Sigmoid colon (tissue), 3 donors: ENCODE data around the gene PCCB.

Source experiments
- CTCF ChIP-seq, 4 experiments: fragments of 450-650 bp in 3 of 4; fragments of 200-600 bp in 1 of 4; IDR thresholded peaks; one replicate each; pipeline ENCODE4 v1.5.1; 2016 to 2019; ENCODE audit warnings: antibody characterized with exemption in 4 of 4, mild to moderate bottlenecking in 3 of 4, moderate library complexity in 2 of 4
- POLR2A ChIP-seq, 2 donors: fragments of 450-650 bp; IDR thresholded peaks; one replicate each; pipeline ENCODE4 v1.6.1; 2016; ENCODE audit warnings: antibody characterized with exemption in 2 of 2, mild to moderate bottlenecking in 2 of 2, moderate library complexity in 2 of 2

- TF ChIP-seq CTCF (IDR thresholded peaks at IDR 0.05) (no peak), POLR2A (IDR thresholded peaks at IDR 0.05) (no peak)
Measured at GRCh38 chr3:136232413-136232812, 17.7 kb upstream of the PCCB start.
